Right atrium auricular region (tissue), 2 donors: Measurements from ENCODE around the gene ACOX1. TPM values are rescaled to one million over a fixed set of nuclear protein-coding genes. Genes with fewer than 3 reads are reported as not detected.

ENCODE experiments used
- DNase-seq: peaks from one replicate; pipeline ENCODE4 v3.0.0-alpha.2; 2019; ENCODE audit warnings: low spot score
- H3K27ac ChIP-seq, 2 donors: fragments of 200-600 bp; sonication (generic); 1 replicate in 1 of 2; 2 replicates in 1 of 2; pipeline ENCODE4 v1.5.1; 2016 to 2019
- H3K27me3 ChIP-seq, 2 donors: fragments of 200-600 bp; sonication (generic); one replicate each; pipeline versions ENCODE4 v1.5.1 to v1.6.0; 2017 to 2019
- H3K36me3 ChIP-seq: fragments of 200-600 bp; sonication (generic); one replicate; pipeline ENCODE4 v1.5.1; 2016
- H3K4me1 ChIP-seq, 2 donors: fragments of 200-600 bp; sonication (generic); one replicate each; pipeline versions ENCODE4 v1.5.1 to v1.6.0; 2017 to 2019
- H3K4me3 ChIP-seq, 2 donors: fragments of 200-600 bp; sonication (generic); 1 replicate in 1 of 2; 2 replicates in 1 of 2; pipeline ENCODE4 v1.5.1; 2017 to 2019; ENCODE audit warnings: mild to moderate bottlenecking in 1 of 2, moderate library complexity in 1 of 2
- H3K9me3 ChIP-seq, 2 donors: fragments of 200-600 bp; sonication (generic); one replicate each; pipeline ENCODE4 v1.5.1; 2019
- total RNA-seq, 2 donors: library from RNA; depleted of rRNA; stranded (reverse); fragments of >200 nt; gene quantifications; one replicate each; pipeline ENCODE4 v1.1.0, GENCODE V29; 2016
- TF ChIP-seq, protein P1 (sequence below), 2 donors: fragments of 200-600 bp; sonication (generic); IDR thresholded peaks; one replicate each; pipeline ENCODE4 v1.5.1; 2019; ENCODE audit warnings: antibody characterized with exemption in 2 of 2

The ACOX1 gene
- total RNA-seq, 2 donors from 2014 or later: 49.6 to 67.4 TPM

- Histone ChIP-seq H3K4me1 (peaks cover 0 to 20% of the 10 kb centered on the region in 2 donors), H3K4me3 (no peak overlapping the region), H3K27me3 (no peaks in the 10 kb centered on the region), H3K27ac (no peak overlapping the region), H3K9me3 (no peaks in the 10 kb centered on the region), H3K36me3 (peaks cover 21% of the 10 kb centered on the region)
- no peak for DNase-seq
- TF ChIP-seq, protein P1, sequence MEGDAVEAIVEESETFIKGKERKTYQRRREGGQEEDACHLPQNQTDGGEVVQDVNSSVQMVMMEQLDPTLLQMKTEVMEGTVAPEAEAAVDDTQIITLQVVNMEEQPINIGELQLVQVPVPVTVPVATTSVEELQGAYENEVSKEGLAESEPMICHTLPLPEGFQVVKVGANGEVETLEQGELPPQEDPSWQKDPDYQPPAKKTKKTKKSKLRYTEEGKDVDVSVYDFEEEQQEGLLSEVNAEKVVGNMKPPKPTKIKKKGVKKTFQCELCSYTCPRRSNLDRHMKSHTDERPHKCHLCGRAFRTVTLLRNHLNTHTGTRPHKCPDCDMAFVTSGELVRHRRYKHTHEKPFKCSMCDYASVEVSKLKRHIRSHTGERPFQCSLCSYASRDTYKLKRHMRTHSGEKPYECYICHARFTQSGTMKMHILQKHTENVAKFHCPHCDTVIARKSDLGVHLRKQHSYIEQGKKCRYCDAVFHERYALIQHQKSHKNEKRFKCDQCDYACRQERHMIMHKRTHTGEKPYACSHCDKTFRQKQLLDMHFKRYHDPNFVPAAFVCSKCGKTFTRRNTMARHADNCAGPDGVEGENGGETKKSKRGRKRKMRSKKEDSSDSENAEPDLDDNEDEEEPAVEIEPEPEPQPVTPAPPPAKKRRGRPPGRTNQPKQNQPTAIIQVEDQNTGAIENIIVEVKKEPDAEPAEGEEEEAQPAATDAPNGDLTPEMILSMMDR (IDR thresholded peaks at IDR 0.05): no peak
Measured at GRCh38 chr17:75891605-75892555, 87.1 kb downstream of the ACOX1 start.

Other genes with a start within 250 kb of the ACOX1 start
- gene GALK1, start 214.0 kb downstream of the ACOX1 start, total RNA-seq: 10 to 100 TPM; 19.6 to 21.0 TPM
- 10 to 100 TPM; 18.8 to 25.3 TPM for gene UNK, start 194.4 kb downstream of the ACOX1 start, total RNA-seq
- gene UNC13D, start 134.8 kb downstream of the ACOX1 start, total RNA-seq: 10 to 100 TPM; 11.1 to 25.9 TPM
- 100 to 1,000 TPM in 1 of 2 donors, 10 to 100 TPM in 1; 100.0 to 163 TPM for gene WBP2, start 123.8 kb downstream of the ACOX1 start, total RNA-seq
- gene TRIM47, start 100.6 kb downstream of the ACOX1 start, total RNA-seq: 10 to 100 TPM; 16.8 to 24.8 TPM
- 1 to 10 TPM; 7.0 to 9.8 TPM for gene TRIM65, start 82.2 kb downstream of the ACOX1 start, total RNA-seq
- 10 to 100 TPM; 27.2 to 36.4 TPM for gene MRPL38, start 74.3 kb downstream of the ACOX1 start, total RNA-seq
- 1 to 10 TPM; 3.8 to 6.3 TPM for gene FBF1, start 38.1 kb downstream of the ACOX1 start, total RNA-seq
- 10 to 100 TPM in 1 of 2 donors, 1 to 10 TPM in 1; 8.8 to 14.0 TPM for gene TEN1, start 74 bp upstream of the ACOX1 start, total RNA-seq
- 1 to 10 TPM in 1 of 2 donors, not detected in 1; 2.0 TPM for gene CDK3, start 21.7 kb upstream of the ACOX1 start, total RNA-seq
- under 1 TPM; 0.30 to 0.71 TPM for gene EVPL, start 48.1 kb upstream of the ACOX1 start, total RNA-seq
- gene SRP68, start 93.4 kb upstream of the ACOX1 start, total RNA-seq: 10 to 100 TPM; 35.2 to 43.9 TPM
- not detected for gene GALR2, start 95.6 kb upstream of the ACOX1 start, total RNA-seq
- not detected for gene ZACN, start 100.0 kb upstream of the ACOX1 start, total RNA-seq
- gene EXOC7, start 124.6 kb upstream of the ACOX1 start, total RNA-seq: 10 to 100 TPM; 56.0 to 65.3 TPM
- not detected for gene FOXJ1, start 162.1 kb upstream of the ACOX1 start, total RNA-seq